Ramos (cell line): Measurements from ENCODE around the gene GALNT3.

Source experiments
- in situ Hi-C: fragments of 300-500 bp; cut with MboI; formaldehyde crosslinking; loops from one replicate; pipeline ENCODE4 v1.14.3; 2022; ENCODE audit warnings: low sequenced_read_pairs; ENCODE audit not compliant: unreplicated experiment

Gene GALNT3

GRCh38 chr2:165757906-165758675, 36.0 kb downstream of the GALNT3 start:
- in situ Hi-C loops: no loop called here

GRCh38 chr2:165746501-165746900, 47.5 kb downstream of the GALNT3 start:
- in situ Hi-C loops: no loop called here

GRCh38 chr2:165745916-165746315, 48.1 kb downstream of the GALNT3 start:
- in situ Hi-C loops: no loop called here

DNA sequence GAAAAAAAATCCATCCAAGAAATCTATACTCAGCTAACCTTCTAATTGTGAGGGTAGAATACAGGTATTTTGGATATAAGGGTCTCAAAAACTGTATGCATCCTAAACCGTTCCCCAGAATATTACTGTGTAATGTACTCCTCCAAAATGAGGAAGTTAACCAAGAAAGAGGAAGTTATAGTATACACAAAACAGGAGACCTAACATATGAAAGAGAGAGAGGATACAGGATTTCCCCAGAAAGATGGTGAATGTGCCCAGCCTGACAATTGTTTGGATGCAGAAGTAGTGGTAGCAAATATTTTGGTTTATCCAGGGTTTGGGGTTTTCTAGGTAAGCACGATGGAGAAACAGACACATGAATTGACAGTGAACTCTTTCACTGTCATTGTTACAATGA, 50.6 kb downstream of the GALNT3 start:
- in situ Hi-C loops: no loop called here

- in situ Hi-C loops: no loop called here
Observed at GRCh38 chr2:165725421-165725820, 68.6 kb downstream of the GALNT3 start.

- in situ Hi-C loops: no loop called here
Observed at GRCh38 chr2:165720511-165720910, 73.5 kb downstream of the GALNT3 start.

GRCh38 chr2:165718610-165719210, 75.3 kb downstream of the GALNT3 start:
- in situ Hi-C loops: no loop called here

GRCh38 chr2:165716091-165716490, 78.0 kb downstream of the GALNT3 start:
- in situ Hi-C loops: no loop called here

DNA sequence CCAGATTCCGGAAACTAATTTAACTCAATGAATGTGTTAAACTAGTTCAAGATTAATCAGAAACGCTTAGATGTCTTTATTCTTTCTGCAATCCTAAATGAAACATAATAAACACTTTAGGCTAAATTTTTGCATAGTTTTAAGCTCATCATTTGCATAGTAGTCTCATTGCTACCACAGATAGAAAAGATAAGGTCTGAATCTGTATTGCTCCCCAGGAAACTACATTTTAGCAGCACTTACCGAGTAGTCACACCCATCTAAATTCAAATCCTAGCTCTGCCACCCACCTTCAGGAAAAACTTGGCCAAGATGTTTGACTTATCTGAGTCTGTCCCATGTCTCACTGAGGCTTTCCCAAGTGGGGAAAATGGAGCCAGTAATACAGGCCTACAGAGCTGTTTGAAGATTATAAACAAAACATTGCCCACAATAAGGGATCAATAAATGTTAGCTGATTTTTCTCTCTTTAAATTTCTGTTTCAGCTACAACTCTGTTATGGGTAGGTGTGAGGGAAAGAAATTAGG, 87.0 kb downstream of the GALNT3 start:
- in situ Hi-C loops: no loop called here

- in situ Hi-C loops: no loop called here
Observed at GRCh38 chr2:165701147-165701546, 92.9 kb downstream of the GALNT3 start.

- in situ Hi-C loops: no loop called here
Observed at GRCh38 chr2:165700531-165700930, 93.5 kb downstream of the GALNT3 start.

DNA sequence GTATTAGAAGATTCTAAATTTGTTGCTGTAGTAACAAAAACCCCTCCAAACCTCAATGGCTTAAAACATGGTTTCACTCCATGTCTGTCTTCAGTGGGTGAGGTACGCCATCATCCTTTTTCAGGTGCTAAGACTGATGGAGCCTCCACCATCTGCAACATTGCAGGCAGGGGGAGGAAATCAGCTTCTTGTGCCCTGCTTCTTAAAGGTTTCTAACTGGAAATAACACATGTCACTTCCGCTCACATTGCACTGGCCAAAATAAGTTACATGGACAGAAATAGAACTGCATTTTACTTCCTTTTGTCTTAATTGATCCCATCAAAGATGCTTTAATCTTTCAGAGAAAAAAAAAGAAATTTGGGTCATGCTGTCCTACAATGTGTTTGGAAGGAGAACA, 94.1 kb downstream of the GALNT3 start:
- in situ Hi-C loops: no loop called here

DNA sequence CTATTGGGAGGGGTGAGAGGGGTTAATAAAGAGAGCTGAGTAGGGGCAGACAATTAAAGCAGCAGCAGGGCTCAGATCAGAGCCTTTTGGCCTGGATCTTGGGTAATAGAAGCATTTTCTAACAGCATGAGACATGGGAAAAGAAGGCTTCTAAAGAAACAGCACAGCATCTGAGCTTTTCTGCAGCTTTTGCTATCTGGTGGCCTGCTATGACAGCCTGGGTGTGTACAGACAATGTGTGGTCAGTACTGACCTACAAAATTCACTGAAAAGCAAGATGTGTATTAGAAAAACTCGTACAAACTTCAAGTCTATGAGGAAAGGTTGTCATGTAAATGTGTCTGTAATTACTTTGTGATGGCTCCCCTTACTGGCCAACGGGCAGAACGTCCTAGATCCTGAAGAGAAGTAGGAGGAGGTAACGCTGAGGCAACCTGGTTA, 95.6 kb downstream of the GALNT3 start:
- in situ Hi-C loops: no loop called here

GRCh38 chr2:165697748-165698443, 96.2 kb downstream of the GALNT3 start:
- in situ Hi-C loops: no loop called here
